ENCODE results near the gene SIDT2.

Gene SIDT2

GRCh38 chr11:117223741-117224689, 45.5 kb downstream of the SIDT2 start:
- no peak for DNase-seq

GRCh38 chr11:117225553-117226170, 47.1 kb downstream of the SIDT2 start:
- DNase-seq, result no peak

GRCh38 chr11:117226388-117227385, 48.1 kb downstream of the SIDT2 start:
- peak; percentile 36 for DNase-seq

- no peak for DNase-seq
These were observed 49.5 kb downstream of the SIDT2 start for GRCh38 chr11:117228091-117228490.

DNA sequence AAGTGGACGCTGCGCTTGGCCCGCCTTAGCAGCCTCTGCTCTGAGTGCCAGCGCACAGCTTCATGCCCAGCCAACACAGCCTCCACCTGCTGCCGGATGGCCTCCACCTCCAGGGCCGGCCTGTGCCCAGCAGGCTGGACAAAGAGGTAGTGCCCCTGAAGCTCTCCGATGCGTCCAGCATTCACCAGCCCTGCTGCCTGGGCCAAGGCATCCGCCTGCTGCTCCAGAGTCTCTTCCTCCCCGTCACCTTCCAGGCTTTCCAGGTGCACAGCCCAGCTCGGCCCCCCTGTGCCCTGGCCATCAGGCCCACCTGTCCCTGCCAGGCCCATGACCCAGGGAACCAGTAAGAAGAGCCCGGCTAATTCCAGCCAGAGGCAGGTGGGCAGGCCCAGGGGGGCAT, 50.9 kb downstream of the SIDT2 start:
- no peak for DNase-seq

- DNase-seq, result no peak
These were observed 51.4 kb downstream of the SIDT2 start for GRCh38 chr11:117229931-117230285.

DNA sequence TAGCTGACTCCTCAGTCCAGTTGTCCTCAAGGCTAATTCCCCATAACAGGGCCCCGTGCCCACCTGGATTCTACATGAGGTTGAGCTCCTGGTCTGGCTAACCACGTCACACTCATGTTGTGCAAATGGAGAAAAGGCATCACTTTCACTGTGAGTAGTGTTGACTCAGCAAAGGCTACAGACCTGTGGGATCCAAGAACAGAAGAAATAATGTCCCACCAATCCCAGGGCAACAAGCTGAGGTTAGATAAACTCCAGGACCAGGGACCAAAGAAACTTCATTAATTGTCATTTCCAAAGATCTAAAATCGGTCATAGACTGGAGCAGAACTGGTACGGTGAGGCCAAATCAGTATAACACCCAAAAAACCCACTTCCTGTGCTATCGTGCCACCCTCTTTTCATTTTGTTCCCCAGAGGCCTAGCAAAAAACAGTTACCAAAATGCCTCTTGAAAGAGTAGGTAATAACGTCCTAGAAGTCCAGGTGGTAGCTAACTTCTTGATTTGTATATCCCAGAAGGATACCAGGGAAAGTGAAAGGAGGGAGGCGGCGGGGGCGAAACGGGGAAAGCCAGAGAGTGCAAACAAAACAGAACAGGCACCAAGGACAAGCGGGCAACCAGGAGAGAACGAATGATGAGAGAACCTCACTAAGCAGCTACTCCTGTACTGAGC, 51.9 kb downstream of the SIDT2 start:
- peak; percentile 17 for DNase-seq

- no peak for DNase-seq
These were observed 52.7 kb downstream of the SIDT2 start for GRCh38 chr11:117230999-117231841.

GRCh38 chr11:117231842-117232091, 53.2 kb downstream of the SIDT2 start, which contains the start of gene PCSK7:
TSS of gene PCSK7 (minus strand) at chr11:117232073. CDS start at chr11:117229844, 2,229 bp downstream.
- DNase-seq, result no peak

- DNase-seq, result peak; percentile 61
These were observed 53.7 kb downstream of the SIDT2 start, which contains the start of gene RNF214 for GRCh38 chr11:117232092-117232878. TSS of gene RNF214 (plus strand) at chr11:117232671. CDS start at chr11:117234273, 1,602 bp downstream.

DNA sequence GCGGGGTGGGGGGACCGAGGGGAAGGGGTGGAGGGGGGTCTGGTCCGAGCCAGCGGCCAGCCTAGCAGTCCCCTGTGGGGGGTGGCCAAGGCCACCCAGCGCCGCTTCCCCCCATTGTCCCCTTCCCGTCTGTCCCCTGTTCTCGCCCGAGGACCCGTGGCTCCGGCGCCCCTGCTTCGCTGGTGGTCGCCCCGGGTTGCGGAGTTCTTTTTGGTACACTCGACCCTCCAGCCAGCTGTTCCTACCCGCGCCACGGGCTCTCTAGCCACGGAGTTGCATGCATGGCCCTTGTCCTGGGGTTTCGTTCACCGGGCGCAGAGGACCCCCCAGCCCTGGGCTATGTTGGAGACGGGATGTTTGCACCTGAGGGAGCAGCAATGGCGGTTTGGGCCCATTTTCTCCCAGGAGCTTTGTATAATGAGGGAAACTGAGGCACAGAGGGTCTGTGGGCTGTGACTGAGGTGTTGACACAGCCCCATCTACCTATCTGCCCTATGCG, 54.4 kb downstream of the SIDT2 start:
- DNase-seq, result no peak

DNA sequence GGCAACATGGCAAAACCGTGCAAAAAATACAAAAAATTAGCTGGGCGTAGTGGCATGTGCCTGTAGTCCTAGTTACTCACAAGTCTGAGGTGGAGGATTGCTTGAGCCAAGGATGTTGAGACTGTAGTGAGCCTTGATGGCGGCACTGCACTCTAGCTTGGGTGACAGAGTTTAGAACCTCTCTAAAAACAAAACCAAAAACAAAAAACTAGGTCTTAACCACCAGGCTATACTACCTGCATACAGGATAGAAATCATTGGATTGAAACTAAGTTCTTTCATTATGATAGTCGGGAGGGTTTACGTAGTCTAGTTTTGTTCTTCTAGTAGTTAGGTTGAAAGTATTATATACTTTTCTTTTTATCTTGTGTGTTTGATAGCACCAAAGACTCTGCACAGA, 59.7 kb downstream of the SIDT2 start:
- no peak for DNase-seq

DNA sequence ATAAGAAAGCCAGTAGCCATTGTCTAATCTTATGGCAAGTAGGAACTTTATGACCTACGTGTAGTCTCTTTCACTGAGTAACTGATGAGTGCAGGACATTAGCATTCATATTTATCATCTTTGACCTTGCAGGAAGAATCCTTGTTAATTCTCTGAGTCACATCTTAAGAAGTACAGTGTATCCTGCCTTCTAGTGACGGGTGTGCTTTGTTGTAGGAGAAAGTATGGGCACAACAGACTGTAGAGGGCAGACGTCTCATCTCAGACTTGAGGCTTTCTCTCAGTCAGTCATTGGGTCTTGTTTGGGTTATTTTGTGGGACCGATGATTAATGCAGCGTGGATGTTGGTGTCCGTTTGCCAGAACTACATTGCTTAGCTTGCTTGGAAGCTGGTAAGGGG, 60.8 kb downstream of the SIDT2 start:
- no peak for DNase-seq

Measured in effector CD4-positive, alpha-beta T cell (primary cell).